NCI-H82 treated with DMSO at 0.1 percent for 48 hours (cell line): ENCODE measurements around the gene IGF2BP3.
A peak's percentile ranks its signal among the peaks of the same experiment; 100 is the strongest.

ENCODE experiments used
- DNase-seq: peaks from one replicate; lab custom pipeline; 2025; ENCODE audit not compliant: unreplicated experiment; lab: John Stamatoyannopoulos, UW

The IGF2BP3 gene

DNA sequence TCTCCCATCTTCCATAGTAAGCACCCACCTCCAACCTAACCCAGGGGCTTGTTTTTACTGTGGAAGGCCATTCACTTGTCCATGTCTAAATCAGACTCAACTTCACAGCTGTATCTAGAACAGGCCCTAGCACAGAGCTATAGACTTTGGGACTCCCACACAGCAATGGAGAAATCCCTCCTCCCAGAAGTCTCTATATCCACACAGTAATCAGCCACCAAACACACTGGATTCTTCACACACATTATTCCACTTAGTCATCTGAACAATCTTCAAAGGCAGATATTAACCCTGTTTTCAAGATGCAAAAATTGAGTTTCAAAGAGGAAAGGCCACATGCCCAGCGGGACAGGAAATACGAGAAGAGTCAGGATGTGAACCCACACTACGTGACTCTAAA lies 89.3 kb downstream of the IGF2BP3 start:
- no peak for DNase-seq

- no peak for DNase-seq
Measured at GRCh38 chr7:23380556-23380955, 89.7 kb downstream of the IGF2BP3 start.

GRCh38 chr7:23378996-23379395 lies 91.3 kb downstream of the IGF2BP3 start:
- DNase-seq, result no peak

- DNase-seq, result no peak
Measured at GRCh38 chr7:23377134-23377533, 93.2 kb downstream of the IGF2BP3 start.

- no peak for DNase-seq
Measured at GRCh38 chr7:23373151-23374004, 96.9 kb downstream of the IGF2BP3 start.

DNA sequence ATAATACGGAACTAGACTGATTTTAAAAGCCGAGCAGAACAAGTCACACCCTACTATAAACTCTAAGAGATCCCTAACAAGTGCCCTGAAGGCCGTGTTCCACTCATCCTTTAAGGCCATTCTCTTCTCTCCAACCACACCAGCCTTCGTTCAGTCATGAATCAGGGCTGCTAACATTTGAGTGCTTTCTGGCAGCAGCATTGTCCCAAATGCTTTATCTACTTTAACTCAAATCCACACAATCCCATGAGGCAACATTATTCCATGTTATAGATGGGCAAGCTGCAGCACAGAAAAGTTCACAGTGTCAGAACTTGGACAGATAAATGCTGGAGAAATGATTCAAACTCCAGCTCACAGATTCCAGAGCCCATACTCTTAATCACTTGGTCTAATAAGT lies 97.7 kb downstream of the IGF2BP3 start:
- no peak for DNase-seq

DNA sequence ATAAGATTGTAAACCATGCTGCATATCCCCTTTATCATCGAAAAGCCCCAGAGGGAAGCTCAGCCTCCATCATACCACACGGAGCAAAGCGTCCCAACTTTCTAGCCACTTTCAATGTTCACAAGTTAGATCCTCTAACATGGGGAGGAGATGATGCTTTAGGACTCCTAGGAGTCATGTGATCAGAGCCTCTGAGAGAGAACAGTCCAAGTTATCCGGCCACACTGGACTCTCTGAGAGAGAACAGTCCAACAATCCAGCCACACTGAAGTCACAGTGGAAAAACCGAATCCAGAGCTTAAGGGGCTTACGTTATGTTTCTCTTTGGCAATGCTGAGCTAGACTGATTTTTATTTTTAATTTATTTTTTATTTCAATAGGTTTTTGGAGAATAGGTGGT lies 98.6 kb downstream of the IGF2BP3 start:
- DNase-seq, result no peak

GRCh38 chr7:23369695-23370404 lies 100.4 kb downstream of the IGF2BP3 start:
- DNase-seq, result no peak

GRCh38 chr7:23369100-23369499 lies 101.2 kb downstream of the IGF2BP3 start:
- DNase-seq, result no peak

GRCh38 chr7:23358152-23358674 lies 112.1 kb downstream of the IGF2BP3 start:
- DNase-seq, result no peak

DNA sequence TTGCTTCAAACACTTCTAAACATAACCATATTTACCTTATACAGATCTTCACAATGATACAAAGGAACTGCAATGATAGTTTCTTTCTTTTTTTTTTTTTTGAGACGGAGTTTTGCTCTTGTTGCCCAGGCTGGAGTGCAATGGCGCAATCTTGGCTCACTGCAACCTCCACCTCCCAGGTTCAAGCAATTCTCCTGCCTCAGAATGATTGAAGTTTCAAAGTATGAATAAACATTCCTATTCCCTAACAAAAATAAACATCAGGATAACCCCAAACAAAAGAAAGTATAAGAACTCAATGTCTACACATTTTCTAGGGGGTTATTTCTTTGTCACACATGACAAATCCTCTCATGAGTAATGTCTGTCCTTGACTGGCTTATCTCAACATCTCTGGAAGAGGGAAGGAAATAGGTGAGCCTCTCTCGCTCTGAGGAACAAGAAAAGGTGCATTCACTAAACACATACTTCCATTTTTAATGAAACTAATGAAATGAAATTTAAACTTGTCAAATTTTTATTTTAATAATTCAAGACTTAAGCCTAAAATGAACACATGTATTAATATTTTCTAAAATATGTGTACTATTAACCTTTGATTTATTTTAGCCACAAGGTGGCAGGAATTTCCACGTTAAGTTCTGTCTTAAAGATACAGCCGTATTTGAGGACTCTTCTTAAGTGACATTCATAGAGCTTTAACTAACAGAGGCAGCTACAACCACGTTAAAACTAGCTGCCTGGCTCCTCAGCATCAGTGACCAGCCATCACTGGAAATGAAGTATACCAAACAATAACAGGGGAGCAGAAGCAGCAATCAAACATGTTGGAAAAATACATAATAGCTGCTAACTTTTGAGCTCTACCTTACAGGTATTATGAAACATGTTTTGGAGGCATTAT lies 112.8 kb downstream of the IGF2BP3 start:
- DNase-seq, result no peak

DNA sequence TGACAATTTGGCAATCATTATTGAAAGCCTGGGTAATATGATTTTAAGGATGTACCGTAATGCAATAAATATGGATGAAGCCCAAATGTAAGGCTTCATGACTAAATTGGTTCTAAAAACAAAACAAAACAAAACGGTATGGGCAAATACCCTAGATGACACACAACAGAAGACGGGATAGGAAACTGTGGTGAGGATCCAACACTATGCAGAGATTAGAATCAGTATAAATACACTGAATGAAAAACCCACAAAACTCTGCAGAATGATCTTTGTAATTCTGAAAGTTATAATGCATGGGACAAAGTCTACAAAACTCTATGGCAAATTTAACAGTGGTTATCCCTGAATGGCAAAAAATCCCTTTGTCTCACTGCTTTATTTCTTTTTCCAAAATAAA lies 113.6 kb downstream of the IGF2BP3 start:
- no peak for DNase-seq

GRCh38 chr7:23356168-23356567 lies 114.1 kb downstream of the IGF2BP3 start:
- DNase-seq, result no peak

DNA sequence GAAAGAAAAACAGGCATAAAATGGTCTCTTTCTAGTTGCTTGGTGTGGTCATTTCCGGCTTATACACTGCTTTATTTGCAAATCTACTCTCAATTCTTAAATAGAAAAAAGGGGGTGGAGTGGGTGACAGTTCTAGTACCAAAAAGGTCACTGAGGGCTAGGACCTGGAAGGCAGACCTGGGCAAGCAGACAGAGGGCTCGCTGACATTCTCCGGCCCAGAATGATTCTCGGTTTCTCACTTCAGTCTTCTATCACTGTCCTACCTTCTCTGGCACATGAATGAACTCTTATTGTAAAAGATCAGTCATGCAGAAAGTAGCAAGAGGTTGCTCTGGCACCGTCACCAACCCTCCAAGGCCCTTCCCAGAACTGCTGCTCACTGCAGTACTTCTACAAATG lies 117.1 kb downstream of the IGF2BP3 start:
- DNase-seq, result no peak

- no peak for DNase-seq
Measured at GRCh38 chr7:23350466-23350865, 119.8 kb downstream of the IGF2BP3 start.

- DNase-seq, result peak; percentile 11
Measured at GRCh38 chr7:23349484-23350157, 120.7 kb downstream of the IGF2BP3 start.

GRCh38 chr7:23347682-23348180 lies 122.6 kb downstream of the IGF2BP3 start:
- DNase-seq, result no peak

DNA sequence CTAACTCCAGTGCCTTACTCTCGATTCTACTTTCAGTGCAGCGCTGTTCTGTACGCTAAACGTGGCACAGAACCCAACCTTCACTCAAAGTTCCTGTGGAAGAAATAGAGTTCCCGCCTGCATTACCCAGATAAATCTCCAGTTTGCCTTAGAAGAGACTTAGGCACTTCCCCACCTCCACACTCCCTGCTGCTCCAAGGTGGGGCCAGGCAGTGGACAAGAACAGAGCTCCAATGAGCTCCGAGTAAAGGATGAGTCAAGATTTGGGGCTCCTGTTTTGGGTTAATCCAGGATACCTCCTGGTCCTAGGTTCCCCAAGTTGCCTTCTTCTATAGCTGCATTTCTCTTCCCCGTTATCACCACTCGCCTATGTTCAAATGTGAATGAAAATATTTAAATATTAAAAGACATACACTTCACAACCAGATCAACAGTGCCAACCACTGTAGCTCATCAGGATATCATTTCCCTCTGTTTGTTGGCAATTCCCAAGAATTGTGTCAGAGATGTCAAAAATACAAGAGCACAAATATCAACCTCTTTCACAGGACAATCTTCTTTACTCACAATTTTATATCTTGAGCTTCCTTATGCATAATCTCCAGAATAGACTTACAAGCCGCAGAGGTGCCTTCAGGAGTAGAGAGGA lies 123.1 kb downstream of the IGF2BP3 start:
- no peak for DNase-seq

- no peak for DNase-seq
Measured at GRCh38 chr7:23346316-23346715, 124.0 kb downstream of the IGF2BP3 start.

DNA sequence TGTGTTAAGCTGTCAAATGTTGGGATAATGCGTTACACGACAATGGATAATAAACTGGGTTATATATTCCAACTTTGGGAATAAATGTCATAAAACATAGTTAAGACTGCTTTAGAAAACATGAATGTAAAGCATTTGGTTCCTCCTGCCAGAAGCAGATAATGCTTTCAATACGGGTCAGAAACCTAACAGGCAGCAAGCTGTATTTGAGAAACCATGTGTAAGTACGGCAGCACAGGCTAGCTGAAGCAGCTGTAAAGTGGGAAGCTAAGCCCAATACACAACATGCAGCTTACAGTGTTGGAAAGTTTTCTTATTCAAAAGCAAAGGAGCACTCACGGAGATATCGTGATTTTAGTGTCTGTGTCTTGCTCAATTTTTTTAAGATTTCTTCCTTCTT lies 124.7 kb downstream of the IGF2BP3 start:
- no peak for DNase-seq
